GM19023 (cell line): ENCODE measurements around the gene PEAK1.
"Not testable (repeated sequence)": the region's sequence is repeated elsewhere in the genome, so short reads cannot be mapped to it uniquely, and the experiment has no call there.

Source experiments
- ATAC-seq: cut with Tn5 transposase; IDR thresholded peaks from one replicate; pipeline ENCODE4 v1.9.1; 2021; ENCODE audit warnings: mild to moderate bottlenecking, moderate library complexity; ENCODE audit not compliant: unreplicated experiment

The PEAK1 gene

GRCh38 chr15:77243135-77243534, 176.8 kb downstream of the PEAK1 start:
- no peak for ATAC-seq

- ATAC-seq = no peak
Observed at GRCh38 chr15:77239882-77240608, 179.9 kb downstream of the PEAK1 start.

GRCh38 chr15:77235566-77235965, 184.3 kb downstream of the PEAK1 start:
- ATAC-seq = no peak

GRCh38 chr15:77228828-77229227, 191.1 kb downstream of the PEAK1 start:
- no peak for ATAC-seq

GRCh38 chr15:77226652-77227051, 193.3 kb downstream of the PEAK1 start:
- no peak for ATAC-seq

GRCh38 chr15:77225646-77226045, 194.3 kb downstream of the PEAK1 start:
- ATAC-seq = no peak

- no peak for ATAC-seq
Observed at GRCh38 chr15:77225088-77225487, 194.8 kb downstream of the PEAK1 start.

- ATAC-seq = no peak
Observed at GRCh38 chr15:77224352-77224751, 195.6 kb downstream of the PEAK1 start.

GRCh38 chr15:77221708-77222107, 198.2 kb downstream of the PEAK1 start:
- no peak for ATAC-seq

GRCh38 chr15:77221174-77221573, 198.7 kb downstream of the PEAK1 start:
- ATAC-seq = no peak

GRCh38 chr15:77219841-77220240, 200.1 kb downstream of the PEAK1 start:
- no peak for ATAC-seq

GRCh38 chr15:77209221-77209620, 210.7 kb downstream of the PEAK1 start:
- no peak for ATAC-seq

- ATAC-seq = no peak
Observed at GRCh38 chr15:77208241-77208640, 211.7 kb downstream of the PEAK1 start.

GRCh38 chr15:77201665-77202064, 218.2 kb downstream of the PEAK1 start:
- no peak for ATAC-seq

GRCh38 chr15:77196381-77196780, 223.5 kb downstream of the PEAK1 start:
- no peak for ATAC-seq

- no peak for ATAC-seq
Observed at GRCh38 chr15:77195586-77195985, 224.3 kb downstream of the PEAK1 start.

- ATAC-seq = no peak
Observed at GRCh38 chr15:77192451-77192850, 227.5 kb downstream of the PEAK1 start.

- ATAC-seq = no peak
Observed at GRCh38 chr15:77191230-77191834, 228.6 kb downstream of the PEAK1 start.

GRCh38 chr15:77187751-77188464, 232.0 kb downstream of the PEAK1 start:
- ATAC-seq = no peak

GRCh38 chr15:77186594-77187011, 233.3 kb downstream of the PEAK1 start:
- no peak for ATAC-seq

GRCh38 chr15:77185242-77185785, 234.6 kb downstream of the PEAK1 start:
- ATAC-seq = no peak

GRCh38 chr15:77184352-77184751, 235.6 kb downstream of the PEAK1 start:
- not testable (repeated sequence) for ATAC-seq
